Liver (tissue), 5 donors: ENCODE data around the gene SMCO4. TPM values are rescaled to one million over a fixed set of nuclear protein-coding genes. Genes with fewer than 3 reads are reported as not detected.

Source experiments
- polyA plus RNA-seq, 2 donors: library from polyadenylated mRNA; stranded (reverse) in 1 of 2; unstranded in 1 of 2; fragments of 200-250 nt in 1 of 2; fragments of >200 nt in 1 of 2; fragmentation: Nextera tagmentation in 1 of 2; extraction: Ambion mirVana in 1 of 2; gene quantifications; one replicate each; pipeline versions ENCODE4 v1.2.1 to v1.2.3, GENCODE V29; 2013 to 2015
- small RNA-seq: library from RNA; depleted of rRNA; stranded (forward); fragments of <200 nt; gene quantifications from one replicate; pipeline ENCODE3, GENCODE V24; 2014
- total RNA-seq, 2 donors: library from RNA; depleted of rRNA; stranded (reverse); fragments of >200 nt; gene quantifications; one replicate each; pipeline ENCODE4 v1.2.3, GENCODE V29; 2014
- donor health status: healthy.
- donor health status: healthy.
- donor health status: healthy.

SMCO4 gene
- total and polyA plus RNA-seq, 4 donors, result 21.2 to 98.8 (median 47.9) TPM

Small RNAs within 50 kb of the gene (small RNA-seq; reads per million reads assigned to genes)
- not detected for gene RN7SL223P

Other genes starting within 250 kb of the SMCO4 start
- gene DEUP1, start 212.6 kb downstream of the SMCO4 start, total RNA-seq, result under 1 TPM in 1 of 2 donors, not detected in 1; 0.09 TPM
- under 1 TPM in 1 of 2 donors, not detected in 1; 0.19 TPM for gene DEUP1, start 212.6 kb downstream of the SMCO4 start, polyA plus RNA-seq
- 10 to 100 TPM in 1 of 2 donors, 1 to 10 TPM in 1; 9.7 to 15.7 TPM for gene CEP295, start 118.3 kb upstream of the SMCO4 start, total RNA-seq
- 1 to 10 TPM; 1.6 to 1.8 TPM for gene CEP295, start 118.3 kb upstream of the SMCO4 start, polyA plus RNA-seq
- gene TAF1D, start 198.1 kb upstream of the SMCO4 start, total RNA-seq, result 10 to 100 TPM; 31.5 to 97.7 TPM
- gene TAF1D, start 198.1 kb upstream of the SMCO4 start, polyA plus RNA-seq, result 10 to 100 TPM; 18.2 to 27.9 TPM
- 100 to 1,000 TPM in 1 of 2 donors, 10 to 100 TPM in 1; 79.8 to 154 TPM for gene C11orf54, start 198.3 kb upstream of the SMCO4 start, total RNA-seq
- 100 to 1,000 TPM in 1 of 2 donors, 10 to 100 TPM in 1; 60.8 to 148 TPM for gene C11orf54, start 198.3 kb upstream of the SMCO4 start, polyA plus RNA-seq
- 10 to 100 TPM; 10.0 to 12.7 TPM for gene MED17, start 240.9 kb upstream of the SMCO4 start, total RNA-seq
- 1 to 10 TPM; 2.8 to 5.0 TPM for gene MED17, start 240.9 kb upstream of the SMCO4 start, polyA plus RNA-seq